ENCODE data around the gene AMBRA1.
"Not testable (repeated sequence)": the region's sequence is repeated elsewhere in the genome, so short reads cannot be mapped to it uniquely, and the experiment has no call there.

Gene AMBRA1

GRCh38 chr11:46529095-46529905 lies 64.5 kb downstream of the AMBRA1 start:
- peak; percentile 85 for DNase-seq

GRCh38 chr11:46528445-46529094 lies 65.3 kb downstream of the AMBRA1 start:
- no peak for DNase-seq

- no peak for DNase-seq
Observed at GRCh38 chr11:46527591-46528130, 66.2 kb downstream of the AMBRA1 start.

GRCh38 chr11:46526216-46527215 lies 67.3 kb downstream of the AMBRA1 start:
- no peak for DNase-seq

- DNase-seq, result no peak
Observed at GRCh38 chr11:46524201-46524770, 69.5 kb downstream of the AMBRA1 start.

GRCh38 chr11:46523290-46523689 lies 70.5 kb downstream of the AMBRA1 start:
- no peak for DNase-seq

- no peak for DNase-seq
Observed at GRCh38 chr11:46522682-46523281, 71.0 kb downstream of the AMBRA1 start.

GRCh38 chr11:46521961-46522681 lies 71.7 kb downstream of the AMBRA1 start:
- no peak for DNase-seq

GRCh38 chr11:46520971-46521745 lies 72.7 kb downstream of the AMBRA1 start:
- no peak for DNase-seq

- no peak for DNase-seq
Observed at GRCh38 chr11:46519351-46519750, 74.5 kb downstream of the AMBRA1 start.

- DNase-seq, result not testable (repeated sequence)
Observed at GRCh38 chr11:46518928-46519327, 74.9 kb downstream of the AMBRA1 start.

- no peak for DNase-seq
Observed at GRCh38 chr11:46514370-46514769, 79.5 kb downstream of the AMBRA1 start.

GRCh38 chr11:46513934-46514342 lies 79.9 kb downstream of the AMBRA1 start:
- DNase-seq, result no peak

GRCh38 chr11:46512261-46512881 lies 81.5 kb downstream of the AMBRA1 start:
- DNase-seq, result no peak

- DNase-seq, result no peak
Observed at GRCh38 chr11:46511342-46511741, 82.5 kb downstream of the AMBRA1 start.

- no peak for DNase-seq
Observed at GRCh38 chr11:46508360-46508759, 85.5 kb downstream of the AMBRA1 start.

- no peak for DNase-seq
Observed at GRCh38 chr11:46506483-46506791, 87.4 kb downstream of the AMBRA1 start.

- no peak for DNase-seq
Observed at GRCh38 chr11:46505741-46506482, 87.9 kb downstream of the AMBRA1 start.

GRCh38 chr11:46504817-46505613 lies 88.8 kb downstream of the AMBRA1 start:
- DNase-seq, result no peak
